GM19043 (cell line): ENCODE data around the gene LY86.
"Not testable (repeated sequence)": the region's sequence is repeated elsewhere in the genome, so short reads cannot be mapped to it uniquely, and the experiment has no call there.

Experiments used
- ATAC-seq: cut with Tn5 transposase; IDR thresholded peaks from one replicate; pipeline ENCODE4 v1.9.1; 2021; ENCODE audit warnings: low read depth; ENCODE audit not compliant: unreplicated experiment

Gene LY86

GRCh38 chr6:6595025-6595424, 6.5 kb downstream of the LY86 start:
- ATAC-seq: no peak

- no peak for ATAC-seq
These were observed 7.4 kb downstream of the LY86 start for GRCh38 chr6:6595952-6596351.

GRCh38 chr6:6596529-6597328, 8.2 kb downstream of the LY86 start:
- no peak for ATAC-seq

GRCh38 chr6:6597682-6598081, 9.2 kb downstream of the LY86 start:
- ATAC-seq: no peak

GRCh38 chr6:6599468-6599873, 11.0 kb downstream of the LY86 start:
- ATAC-seq: no peak

- no peak for ATAC-seq
These were observed 12.4 kb downstream of the LY86 start for GRCh38 chr6:6600875-6601274.

DNA sequence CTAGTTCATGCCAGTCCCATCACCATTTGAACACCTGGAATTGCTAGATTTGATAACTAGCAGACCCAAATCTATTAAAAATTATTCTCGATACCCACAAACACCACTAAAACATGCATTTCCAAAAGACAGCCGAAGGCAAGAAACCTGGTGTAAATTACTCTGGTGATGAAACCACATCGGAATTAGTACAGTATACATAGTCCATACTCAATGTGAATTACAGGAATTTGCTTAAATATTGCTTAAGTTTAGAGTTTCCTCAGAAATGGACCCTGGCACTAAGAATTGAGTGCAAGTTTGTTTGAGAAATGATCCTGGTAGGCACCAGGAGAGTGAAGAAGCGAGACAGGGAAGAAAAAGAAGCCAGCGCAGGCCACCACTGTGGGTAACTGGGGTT, 13.7 kb downstream of the LY86 start:
- no peak for ATAC-seq

- no peak for ATAC-seq
These were observed 14.8 kb downstream of the LY86 start for GRCh38 chr6:6603317-6603716.

- no peak for ATAC-seq
These were observed 15.5 kb downstream of the LY86 start for GRCh38 chr6:6604015-6604414.

GRCh38 chr6:6604566-6604965, 16.0 kb downstream of the LY86 start:
- ATAC-seq: no peak

DNA sequence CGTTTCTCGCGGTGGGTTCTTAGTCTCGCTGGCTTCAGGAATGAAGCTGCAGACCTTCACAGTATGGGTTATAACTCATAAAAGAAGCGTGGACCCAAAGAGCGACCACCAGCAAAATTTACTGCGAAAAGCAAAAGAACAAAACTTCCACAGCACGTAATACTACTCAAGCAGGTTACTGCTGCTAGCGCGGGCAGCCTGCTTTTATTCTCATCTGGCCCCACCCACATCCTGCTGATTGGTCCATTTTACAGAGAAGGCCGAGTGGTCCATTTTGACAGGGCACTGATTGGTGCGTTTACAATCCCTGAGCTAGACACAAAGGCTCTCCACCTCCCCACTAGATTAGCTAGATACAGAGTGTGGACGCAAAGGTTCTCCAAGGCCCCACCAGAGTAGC, 17.4 kb downstream of the LY86 start:
- ATAC-seq: no peak

DNA sequence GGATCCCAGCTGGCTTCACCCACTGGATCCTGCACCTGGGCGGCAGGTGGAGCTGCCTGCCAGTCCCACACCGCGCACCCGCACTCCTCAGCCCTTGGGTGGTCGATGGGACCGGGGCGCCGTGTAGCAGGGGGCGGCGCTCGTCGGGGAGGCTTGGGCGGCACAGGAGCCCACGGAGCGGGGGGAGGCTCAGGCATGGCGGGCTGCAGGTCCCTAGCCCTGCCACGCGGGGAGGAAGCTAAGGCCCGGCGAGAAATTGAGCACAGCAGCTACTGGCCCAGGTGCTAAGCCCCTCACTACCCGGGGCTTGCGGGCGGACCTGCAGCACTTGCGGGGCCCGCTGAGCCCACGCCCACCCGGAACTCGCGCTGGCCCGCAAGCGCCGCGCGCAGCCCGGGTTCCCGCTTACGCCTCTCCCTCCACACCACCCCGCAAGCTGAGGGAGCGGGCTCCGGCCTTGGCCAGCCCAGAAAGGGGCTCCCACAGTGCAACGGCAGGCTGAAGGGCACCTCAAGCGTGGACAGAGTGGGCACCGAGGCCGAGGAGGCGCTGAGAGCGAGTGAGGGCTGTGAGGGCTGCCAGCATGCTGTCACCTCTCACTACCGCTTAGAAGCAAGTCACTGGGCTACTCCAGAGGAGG, 18.0 kb downstream of the LY86 start:
- not testable (repeated sequence) for ATAC-seq

GRCh38 chr6:6609450-6609849, 20.9 kb downstream of the LY86 start:
- no peak for ATAC-seq

GRCh38 chr6:6610031-6610591, 21.6 kb downstream of the LY86 start:
- peak; percentile 93 for ATAC-seq

DNA sequence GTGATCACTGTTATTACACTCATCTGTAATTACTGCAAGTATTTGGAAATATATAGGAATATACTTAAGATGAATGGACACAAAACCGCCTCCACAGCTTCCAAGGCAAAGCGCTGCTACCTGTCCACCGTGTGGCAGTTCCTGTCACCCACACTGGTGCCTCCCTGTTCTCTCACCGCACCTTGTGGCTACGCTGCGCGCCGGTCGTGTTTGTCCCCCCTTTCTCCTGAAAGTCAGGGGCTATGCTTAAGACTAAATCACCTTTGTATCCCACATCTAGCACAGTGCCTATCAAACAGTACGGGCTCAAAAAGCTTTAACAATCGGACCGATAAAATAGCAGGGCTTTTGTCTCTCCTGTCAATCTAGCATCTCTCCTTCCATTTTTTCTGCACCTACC, 23.0 kb downstream of the LY86 start:
- no peak for ATAC-seq

GRCh38 chr6:6612308-6612707, 23.8 kb downstream of the LY86 start:
- no peak for ATAC-seq

GRCh38 chr6:6613103-6613718, 24.7 kb downstream of the LY86 start:
- not testable (repeated sequence) for ATAC-seq

DNA sequence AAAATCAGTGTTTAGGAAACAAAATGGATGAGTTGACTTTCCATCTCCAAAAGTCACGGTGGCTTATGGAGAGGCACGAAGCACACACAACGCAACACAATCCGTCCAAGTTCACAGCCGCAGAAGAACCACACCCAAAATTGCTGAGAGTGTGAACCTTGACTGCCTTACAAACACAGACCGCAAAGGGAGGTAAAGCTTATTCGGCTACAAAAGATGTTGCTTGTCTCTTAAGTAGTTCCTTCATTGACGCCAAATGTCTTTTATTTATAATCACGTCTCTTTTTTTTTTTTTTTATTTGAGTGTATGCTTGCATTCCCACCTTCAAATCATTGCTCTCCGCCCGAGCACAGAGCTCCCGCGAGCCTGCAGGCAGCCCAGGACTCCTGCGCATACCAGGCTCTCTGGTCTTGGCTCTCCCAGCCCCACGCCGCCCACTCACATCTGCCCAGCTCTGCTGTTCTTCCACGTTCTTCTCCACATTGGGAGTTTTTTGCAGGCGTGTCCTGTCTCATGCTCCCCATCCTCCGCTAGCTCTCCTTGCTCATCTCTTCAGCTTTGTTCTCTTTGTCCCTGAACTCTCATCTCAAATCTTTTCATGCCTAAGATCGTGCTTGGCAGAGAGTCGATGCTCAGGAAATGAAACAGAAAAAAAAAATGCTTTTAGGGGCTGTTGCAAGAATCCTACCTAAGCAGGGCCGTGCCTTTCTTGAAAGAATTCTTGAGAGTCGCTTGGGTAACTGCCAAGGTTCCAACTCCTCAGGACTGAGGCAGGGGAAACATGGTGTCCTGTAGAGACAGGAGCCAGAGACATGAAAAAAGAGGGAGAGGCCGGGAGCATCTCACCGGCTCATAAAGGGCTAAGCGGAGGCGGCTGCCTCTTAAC, 25.8 kb downstream of the LY86 start:
- no peak for ATAC-seq

- ATAC-seq: no peak
These were observed 26.4 kb downstream of the LY86 start for GRCh38 chr6:6614983-6615349.

- ATAC-seq: no peak
These were observed 28.1 kb downstream of the LY86 start for GRCh38 chr6:6616656-6617055.
